Measurements from ENCODE around the gene LHFPL3. TPM values are rescaled to one million over a fixed set of nuclear protein-coding genes. Genes with fewer than 3 reads are reported as not detected.
"Not testable (repeated sequence)": the region's sequence is repeated elsewhere in the genome, so short reads cannot be mapped to it uniquely, and the experiment has no call there.

The LHFPL3 gene
- total RNA-seq, 1 donor from 2014 or later: not detected

GRCh38 chr7:104584620-104585019 is 256.2 kb downstream of the LHFPL3 start:
- DNase-seq (ENCODE audit: low read depth): no peak
- no peak overlapping the region for H3K4me3 ChIP-seq (ENCODE audit: low read depth, low read length)
- TF ChIP-seq, protein P1, sequence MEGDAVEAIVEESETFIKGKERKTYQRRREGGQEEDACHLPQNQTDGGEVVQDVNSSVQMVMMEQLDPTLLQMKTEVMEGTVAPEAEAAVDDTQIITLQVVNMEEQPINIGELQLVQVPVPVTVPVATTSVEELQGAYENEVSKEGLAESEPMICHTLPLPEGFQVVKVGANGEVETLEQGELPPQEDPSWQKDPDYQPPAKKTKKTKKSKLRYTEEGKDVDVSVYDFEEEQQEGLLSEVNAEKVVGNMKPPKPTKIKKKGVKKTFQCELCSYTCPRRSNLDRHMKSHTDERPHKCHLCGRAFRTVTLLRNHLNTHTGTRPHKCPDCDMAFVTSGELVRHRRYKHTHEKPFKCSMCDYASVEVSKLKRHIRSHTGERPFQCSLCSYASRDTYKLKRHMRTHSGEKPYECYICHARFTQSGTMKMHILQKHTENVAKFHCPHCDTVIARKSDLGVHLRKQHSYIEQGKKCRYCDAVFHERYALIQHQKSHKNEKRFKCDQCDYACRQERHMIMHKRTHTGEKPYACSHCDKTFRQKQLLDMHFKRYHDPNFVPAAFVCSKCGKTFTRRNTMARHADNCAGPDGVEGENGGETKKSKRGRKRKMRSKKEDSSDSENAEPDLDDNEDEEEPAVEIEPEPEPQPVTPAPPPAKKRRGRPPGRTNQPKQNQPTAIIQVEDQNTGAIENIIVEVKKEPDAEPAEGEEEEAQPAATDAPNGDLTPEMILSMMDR (conservative IDR thresholded peaks at IDR 0.05; ENCODE audit: low read depth, low read length): no peak

DNA sequence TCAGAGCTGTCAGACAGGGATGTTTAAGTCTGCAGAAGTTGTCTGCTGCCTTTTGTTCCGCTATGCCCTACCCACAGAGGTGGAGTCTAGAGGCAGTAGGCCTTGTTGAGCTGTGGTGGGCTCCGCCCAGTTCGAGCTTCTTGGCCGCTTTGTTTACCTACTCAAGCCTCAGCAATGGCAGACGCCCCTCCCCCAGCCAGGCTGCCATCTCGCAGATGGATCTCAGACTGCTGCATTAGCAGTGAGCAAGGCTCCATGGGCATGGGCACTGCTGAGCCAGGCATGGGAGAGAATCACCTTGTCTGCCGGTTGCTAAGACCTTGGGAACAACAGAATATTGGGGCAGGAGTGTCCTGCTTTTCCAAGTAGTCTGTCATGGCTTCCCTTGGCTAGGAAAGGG is 267.2 kb downstream of the LHFPL3 start:
- H3K4me3 ChIP-seq (ENCODE audit: low read depth, low read length); DNase-seq (ENCODE audit: low read depth): not testable (repeated sequence)

GRCh38 chr7:104603957-104604356 is 275.6 kb downstream of the LHFPL3 start:
- H3K4me3 ChIP-seq (ENCODE audit: low read depth, low read length): no peak overlapping the region
- TF ChIP-seq, protein P1 (conservative IDR thresholded peaks at IDR 0.05; ENCODE audit: low read depth, low read length): no peak
- DNase-seq (ENCODE audit: low read depth): no peak

DNA sequence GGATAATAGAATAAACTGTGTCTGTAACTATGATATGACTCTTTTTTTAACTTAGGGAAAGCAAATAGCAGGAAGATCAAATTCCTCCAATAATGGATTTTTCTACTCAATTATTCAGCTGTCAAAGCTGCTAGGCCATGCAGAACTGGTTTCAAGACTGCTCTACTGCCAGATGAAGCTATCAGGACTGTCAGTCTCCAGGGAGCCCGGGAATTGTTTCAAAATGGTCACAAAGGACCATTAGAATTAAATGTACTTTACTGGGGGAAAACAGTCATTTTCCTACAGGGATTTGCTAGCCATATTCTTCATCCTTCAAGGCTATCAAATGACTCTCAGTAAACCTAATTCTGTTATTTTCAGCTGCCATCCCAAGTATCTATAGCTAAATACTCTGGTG is 276.3 kb downstream of the LHFPL3 start:
- no peak overlapping the region for H3K4me3 ChIP-seq (ENCODE audit: low read depth, low read length)
- DNase-seq (ENCODE audit: low read depth): no peak
- TF ChIP-seq, protein P1 (conservative IDR thresholded peaks at IDR 0.05; ENCODE audit: low read depth, low read length): no peak

DNA sequence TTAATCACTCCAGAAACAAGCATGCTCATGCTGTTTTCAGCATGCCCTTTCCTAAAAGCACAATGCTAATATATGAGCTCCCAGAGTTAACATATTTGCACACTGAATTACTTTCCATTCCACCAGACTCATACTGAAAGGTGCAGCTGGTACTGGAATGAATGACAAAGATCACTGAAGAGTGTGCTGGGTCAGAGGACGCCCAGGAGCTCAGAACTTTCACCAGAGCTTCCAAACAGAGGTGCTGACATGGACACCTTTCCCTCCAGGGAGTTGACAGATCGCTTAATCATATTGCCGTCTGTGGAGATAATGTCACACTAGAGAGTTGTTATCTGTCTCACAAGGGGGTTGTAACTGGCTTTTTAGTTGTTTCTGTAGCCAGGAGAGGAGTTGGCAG is 292.9 kb downstream of the LHFPL3 start:
- no peak overlapping the region for H3K4me3 ChIP-seq (ENCODE audit: low read depth, low read length)
- TF ChIP-seq, protein P1 (conservative IDR thresholded peaks at IDR 0.05; ENCODE audit: low read depth, low read length): no peak
- no peak for DNase-seq (ENCODE audit: low read depth)

GRCh38 chr7:104625956-104626355 is 297.6 kb downstream of the LHFPL3 start:
- no peak overlapping the region for H3K4me3 ChIP-seq (ENCODE audit: low read depth, low read length)
- DNase-seq (ENCODE audit: low read depth): no peak
- TF ChIP-seq, protein P1 (conservative IDR thresholded peaks at IDR 0.05; ENCODE audit: low read depth, low read length): no peak

DNA sequence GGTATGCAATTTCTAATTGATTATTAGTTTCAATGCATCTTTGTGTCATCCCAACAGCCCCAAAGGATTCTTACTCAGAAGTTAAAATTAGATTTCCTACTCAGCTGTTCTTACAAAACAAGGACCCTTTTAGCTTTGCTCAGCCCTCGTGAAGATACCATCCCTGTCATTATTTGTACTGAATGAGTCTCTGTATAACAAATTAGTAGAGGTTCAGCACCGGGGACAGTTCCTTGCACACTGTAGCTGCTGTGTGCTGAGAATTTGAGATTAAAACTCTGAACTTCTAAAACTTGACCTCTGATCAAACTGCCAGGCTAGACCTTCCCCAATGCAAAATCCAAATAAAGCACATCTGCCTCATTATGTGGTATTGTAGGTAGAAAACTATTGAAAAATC is 299.1 kb downstream of the LHFPL3 start:
- TF ChIP-seq, protein P1 (conservative IDR thresholded peaks at IDR 0.05; ENCODE audit: low read depth, low read length): no peak

DNA sequence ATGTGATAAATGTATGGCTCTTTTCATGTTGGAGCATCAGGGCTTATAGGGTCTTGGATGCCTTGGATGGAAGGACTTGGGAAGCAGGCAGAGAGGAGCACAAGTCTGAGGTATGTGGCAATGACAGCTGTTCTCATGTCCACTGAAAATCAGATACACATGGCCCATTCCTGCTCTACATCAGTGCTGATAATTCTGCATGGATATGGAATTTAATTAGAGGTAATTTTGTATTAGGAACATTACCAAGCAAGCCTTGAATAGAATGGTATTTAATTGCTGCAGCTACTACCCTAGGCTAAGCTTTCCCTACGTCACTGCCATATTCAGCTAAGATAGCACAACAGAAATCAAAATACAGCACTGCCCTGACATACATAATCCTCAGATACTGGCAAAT is 299.6 kb downstream of the LHFPL3 start:
- no peak overlapping the region for H3K4me3 ChIP-seq (ENCODE audit: low read depth, low read length)
- DNase-seq (ENCODE audit: low read depth): no peak
- TF ChIP-seq, protein P1 (conservative IDR thresholded peaks at IDR 0.05; ENCODE audit: low read depth, low read length): no peak

More for the DNA sequence above, 299.1 kb downstream of the LHFPL3 start:
- no peak overlapping the region for H3K4me3 ChIP-seq (ENCODE audit: low read depth, low read length)
- no peak for DNase-seq (ENCODE audit: low read depth)

Measured in epithelial cell of proximal tubule (primary cell).